Natural killer cell (primary cell): Measurements from ENCODE around the gene SLX4. TPM values are rescaled to one million over a fixed set of nuclear protein-coding genes. Genes with fewer than 3 reads are reported as not detected.

Experiments
- ATAC-seq, 3 donors: fragments of 150-1000 bp in 2 of 3; fragments of 200-7000 bp in 1 of 3; cut with Tn5 transposase; 1 replicate in 1 of 3; 2 replicates in 2 of 3; pipeline ENCODE4 v1.10.0; 2021; ENCODE audit warnings: mild to moderate bottlenecking in 2 of 3, moderate library complexity in 2 of 3
- DNase-seq, 2 donors: peaks; one replicate each; pipeline versions ENCODE4 v3.0.0 to v3.0.0-alpha.2; 2013 to 2021; ENCODE audit warnings: mixed read lengths in 1 of 2
- H3K27ac ChIP-seq: one replicate; pipeline ENCODE4 v1.5.1; 2013; ENCODE audit warnings: mild to moderate bottlenecking, low read length
- H3K27me3 ChIP-seq: one replicate; pipeline ENCODE4 v1.6.1; 2013; ENCODE audit warnings: low read length; ENCODE audit not compliant: control insufficient read depth, insufficient read depth
- H3K36me3 ChIP-seq: one replicate; pipeline ENCODE4 v1.6.1; 2013; ENCODE audit warnings: low read length; ENCODE audit not compliant: control insufficient read depth, insufficient read depth
- H3K4me1 ChIP-seq: one replicate; pipeline ENCODE4 v1.6.1; 2013; ENCODE audit warnings: low read length; ENCODE audit not compliant: control insufficient read depth, insufficient read depth
- H3K4me3 ChIP-seq: one replicate; pipeline ENCODE4 v1.5.1; 2013; ENCODE audit warnings: low read length
- H3K9me3 ChIP-seq: one replicate; pipeline ENCODE4 v1.6.1; 2013; ENCODE audit warnings: low read length; ENCODE audit not compliant: control insufficient read depth, insufficient read depth
- H3K27ac Mint-ChIP-seq, 2 donors: one replicate each; pipeline ENCODE4 v1.8.0; 2022; ENCODE audit warnings: mild to moderate bottlenecking in 2 of 2, mixed read lengths in 2 of 2, moderate library complexity in 1 of 2
- H3K27me3 Mint-ChIP-seq, 2 donors: one replicate each; pipeline ENCODE4 v1.8.0; 2022; ENCODE audit warnings: low read depth in 2 of 2, mixed read lengths in 2 of 2
- H3K36me3 Mint-ChIP-seq: one replicate; pipeline ENCODE4 v1.8.0; 2022; ENCODE audit warnings: mixed read lengths
- H3K4me1 Mint-ChIP-seq, 2 donors: one replicate each; pipeline ENCODE4 v1.8.0; 2022; ENCODE audit warnings: mixed read lengths in 2 of 2
- H3K4me3 Mint-ChIP-seq: one replicate; pipeline ENCODE4 v1.8.0; 2022; ENCODE audit warnings: mild to moderate bottlenecking, moderate library complexity, mixed read lengths
- H3K9me3 Mint-ChIP-seq, 2 donors: one replicate each; pipeline ENCODE4 v1.8.0; 2022; ENCODE audit warnings: mixed read lengths in 2 of 2
- CTCF ChIP-seq: fragments of 200-600 bp; IDR thresholded peaks from one replicate; pipeline ENCODE4 v1.8.0; 2022; ENCODE audit warnings: antibody characterized with exemption
- WGBS: methylation state at CpG from one replicate; pipeline ENCODE4 v1.1.7; 2013; ENCODE audit warnings: missing lambda C conversion rate; ENCODE audit not compliant: insufficient coverage; 5-methylcytosine and 5-hydroxymethylcytosine counted together
- intact Hi-C: fragments of 100-400 bp; cut with micrococcal nuclease; formaldehyde crosslinking; loops from one replicate; pipeline ENCODE4 v1.14.2; 2022
- total RNA-seq, 4 donors: library from RNA; stranded (reverse); fragments of 120-200 nt in 1 of 4; gene quantifications; one replicate each; pipeline versions ENCODE4 v1.2.3 to v1.2.4, GENCODE V29; 2013 to 2022

SLX4 gene
- total RNA-seq, 3 donors from 2014 or later (not counting 1 experiment from before 2014, with no cell fraction given) = 13.5 to 18.6 (median 15.5) TPM

- intact Hi-C loops = no loop called here
- Histone ChIP-seq H3K4me1 (peaks cover 62% of the 10 kb centered on the region), H3K27ac (peak overlapping the region; percentile 14), H3K27me3 (no peaks in the 10 kb centered on the region), H3K36me3 (peaks cover 9% of the 10 kb centered on the region), H3K4me3 (no peak overlapping the region), H3K9me3 (no peaks in the 10 kb centered on the region)
- 61% methylated on average over 11 of the region's 11 CpGs for WGBS
- Mint-ChIP-seq H3K9me3 (no peaks in the 10 kb centered on the region), H3K27me3 (no peaks in the 10 kb centered on the region), H3K4me1 (peaks cover 29 to 61% of the 10 kb centered on the region in 2 donors), H3K27ac (peak overlapping the region in 1 of 2 donors; percentile 97), H3K36me3 (no peaks in the 10 kb centered on the region), H3K4me3 (peak overlapping the region; percentile 57)
- TF ChIP-seq CTCF = no peak
- DNase-seq (no peak), ATAC-seq (no peak)
These were observed 31.2 kb downstream of the SLX4 start for GRCh38 chr16:3580251-3580651.

GRCh38 chr16:3579776-3580175 is 31.6 kb downstream of the SLX4 start:
- DNase-seq = no peak
- H3K27ac Mint-ChIP-seq = peak overlapping the region; percentile 69 to 97
- peaks cover 63% of the 10 kb centered on the region for H3K4me1 ChIP-seq

GRCh38 chr16:3578610-3579551 is 32.5 kb downstream of the SLX4 start:
- peaks cover 29 to 63% of the 10 kb centered on the region in 2 donors for H3K4me1 Mint-ChIP-seq
- no peaks in the 10 kb centered on the region for H3K9me3 Mint-ChIP-seq
- H3K4me1 ChIP-seq = peaks cover 66% of the 10 kb centered on the region

More at GRCh38 chr16:3579776-3580175, 31.6 kb downstream of the SLX4 start:
- peak overlapping the region; percentile 57 for H3K4me3 Mint-ChIP-seq
- 91% methylated on average over 7 of the region's 7 CpGs for WGBS
- no peaks in the 10 kb centered on the region for H3K9me3 Mint-ChIP-seq
- no peaks in the 10 kb centered on the region for H3K27me3 Mint-ChIP-seq
- TF ChIP-seq CTCF = no peak
- no peaks in the 10 kb centered on the region for H3K27me3 ChIP-seq
- peak overlapping the region; percentile 70 for H3K27ac ChIP-seq
- H3K36me3 ChIP-seq = peaks cover 12% of the 10 kb centered on the region
- peaks cover 29 to 60% of the 10 kb centered on the region in 2 donors for H3K4me1 Mint-ChIP-seq
- no peak for ATAC-seq
- no peak overlapping the region for H3K4me3 ChIP-seq
- intact Hi-C loops = loop anchor here (1.0 kb wide), 1 partner anchor 32 kb away; the partner anchor contains the start of gene SLX4
- H3K36me3 Mint-ChIP-seq = no peaks in the 10 kb centered on the region
- H3K9me3 ChIP-seq = no peaks in the 10 kb centered on the region

More at GRCh38 chr16:3578610-3579551, 32.5 kb downstream of the SLX4 start:
- no peaks in the 10 kb centered on the region for H3K36me3 Mint-ChIP-seq
- TF ChIP-seq CTCF = no peak
- peak overlapping the region; percentile 89 to 97 for H3K27ac Mint-ChIP-seq
- peaks cover 12% of the 10 kb centered on the region for H3K36me3 ChIP-seq
- H3K27me3 Mint-ChIP-seq = no peaks in the 10 kb centered on the region
- H3K27ac ChIP-seq = peak overlapping the region; percentile 80
- 10% methylated on average over 13 of the region's 20 CpGs for WGBS
- ATAC-seq (peak; percentile 62 to 83 (median 78)), DNase-seq (peak; percentile 71 to 75)
- H3K9me3 ChIP-seq = no peaks in the 10 kb centered on the region
- intact Hi-C loops = loop anchor here (1.0 kb wide), 1 partner anchor 32 kb away; the partner anchor contains the start of gene SLX4
- peak overlapping the region; percentile 88 for H3K4me3 Mint-ChIP-seq
- no peaks in the 10 kb centered on the region for H3K27me3 ChIP-seq
- peak overlapping the region; percentile 28 for H3K4me3 ChIP-seq
